OCI-LY7 (cell line): ENCODE results near the gene TMEM191C. TPM values are rescaled to one million over a fixed set of nuclear protein-coding genes. Genes with fewer than 3 reads are reported as not detected.

Experiments
- BruUV-seq: library from RNA; stranded (reverse); fragments of 400-500 nt; replicated peaks from 2 replicates; lab custom pipeline; 2021; lab: Mats Ljungman, UMichigan
- CTCF ChIA-PET: fragments of 300-600 bp; sonication (Branson Sonifier 250); formaldehyde crosslinking; loops from one replicate; lab custom pipeline; 2022; ENCODE audit warnings: antibody characterized with exemption; ENCODE audit not compliant: unreplicated experiment; lab: Charles Lee
- POLR2A ChIA-PET: fragments of 300-600 bp; sonication (Branson Sonifier 250); formaldehyde crosslinking; loops from one replicate; lab custom pipeline; 2022; ENCODE audit warnings: antibody characterized with exemption; lab: Charles Lee
- DNase-seq: peaks from one replicate; pipeline ENCODE4 v3.0.0-alpha.2; 2015; ENCODE audit warnings: low spot score
- H2AFZ ChIP-seq: fragments of 200-600 bp; sonication (generic), shearing (Covaris generic); 2 replicates; pipeline ENCODE4 v1.6.1; 2014; ENCODE audit warnings: mild to moderate bottlenecking, antibody characterized with exemption, low read length, moderate library complexity
- H3K27ac ChIP-seq: fragments of 200-600 bp; sonication (generic); 2 replicates; pipeline ENCODE4 v1.5.1; 2014; ENCODE audit warnings: mixed run types, low read depth, mild to moderate bottlenecking, moderate library complexity, low read length, inconsistent platforms; ENCODE audit not compliant: poor library complexity, severe bottlenecking
- H3K36me3 ChIP-seq: fragments of 200-600 bp; sonication (generic); 2 replicates; pipeline ENCODE4 v1.6.1; 2014; ENCODE audit warnings: mild to moderate bottlenecking, antibody characterized with exemption, low read length, moderate library complexity, mixed read lengths; ENCODE audit not compliant: insufficient read depth
- H3K4me1 ChIP-seq: fragments of 200-600 bp; sonication (generic); 2 replicates; pipeline ENCODE4 v1.5.1; 2014; ENCODE audit warnings: mild to moderate bottlenecking, low read length; ENCODE audit not compliant: insufficient read depth, poor library complexity, severe bottlenecking
- H3K4me2 ChIP-seq: fragments of 200-600 bp; sonication (generic); 2 replicates; pipeline ENCODE4 v1.6.1; 2014; ENCODE audit warnings: mild to moderate bottlenecking, low read length
- H3K4me3 ChIP-seq: fragments of 200-600 bp; sonication (generic); 2 replicates; pipeline ENCODE4 v1.5.1; 2014; ENCODE audit warnings: mild to moderate bottlenecking, low read depth, low read length; ENCODE audit not compliant: poor library complexity, severe bottlenecking
- H3K79me2 ChIP-seq: fragments of 200-600 bp; sonication (generic); 2 replicates; pipeline ENCODE4 v1.6.1; 2016; ENCODE audit warnings: low read depth, mild to moderate bottlenecking, low read length, moderate library complexity, mixed read lengths; ENCODE audit not compliant: insufficient read depth
- H3K9me2 ChIP-seq: fragments of 200-600 bp; sonication (generic); 2 replicates; pipeline ENCODE4 v1.6.1; 2016; ENCODE audit warnings: mild to moderate bottlenecking, low read length, mixed read lengths; ENCODE audit not compliant: insufficient read depth
- H3K9me3 ChIP-seq: fragments of 200-600 bp; sonication (generic); 2 replicates; pipeline ENCODE4 v1.6.1; 2014; ENCODE audit warnings: mild to moderate bottlenecking, mixed run types, low read length, mixed read lengths
- H4K20me1 ChIP-seq: fragments of 200-600 bp; sonication (generic); 2 replicates; pipeline ENCODE4 v1.6.1; 2014; ENCODE audit warnings: mild to moderate bottlenecking, antibody characterized with exemption, low read length, moderate library complexity, mixed read lengths; ENCODE audit not compliant: insufficient read depth
- CTCF ChIP-seq: fragments of 200-600 bp; sonication (generic); conservative IDR thresholded peaks from 2 replicates; pipeline ENCODE4 v1.5.1; 2014; ENCODE audit warnings: mild to moderate bottlenecking, antibody characterized with exemption, low read length, moderate library complexity, mixed read lengths
- EZH2phosphoT487 ChIP-seq: fragments of 200-600 bp; sonication (generic); IDR thresholded peaks from 2 replicates; pipeline ENCODE4 v1.6.1; 2018; ENCODE audit warnings: low read depth, borderline replicate concordance, mild to moderate bottlenecking, mixed run types, antibody characterized with exemption, low read length, moderate library complexity, mixed read lengths
- intact Hi-C: fragments of 100-400 bp; cut with micrococcal nuclease; formaldehyde crosslinking; loops from one replicate; pipeline ENCODE4 v1.10.0; 2022; ENCODE audit not compliant: unreplicated experiment
- total RNA-seq, 2 experiments: library from RNA; depleted of rRNA in 1 of 2; stranded (reverse); fragments of >200 nt in 1 of 2; shearing (Covaris generic) in 1 of 2; gene quantifications; 2 replicates each; pipeline ENCODE4 v1.2.3, GENCODE V29; 2014 to 2022

Gene TMEM191C
- total RNA-seq, 2 experiments from 2014 or later = 1.2 to 2.2 TPM

- Histone ChIP-seq H3K9me2 (no peaks in the 10 kb centered on the region), H3K4me3 (no peak overlapping the region), H4K20me1 (no peaks in the 10 kb centered on the region), H3K9me3 (no peaks in the 10 kb centered on the region), H3K4me1 (no peaks in the 10 kb centered on the region), H3K4me2 (no peak overlapping the region), H3K27ac (no peak overlapping the region), H2AFZ (no peak overlapping the region), H3K36me3 (peaks cover 13% of the 10 kb centered on the region), H3K79me2 (no peaks in the 10 kb centered on the region)
- intact Hi-C loops = no loop called here
- no TSS peak for BruUV-seq
- DNase-seq = no peak
- POLR2A ChIA-PET = no interaction called here
- CTCF ChIA-PET = no interaction called here
- TF ChIP-seq EZH2phosphoT487 = no peak
- TF ChIP-seq CTCF = no peak
Measured at GRCh38 chr22:21445437-21446127, 21.6 kb upstream of the TMEM191C start.

DNA sequence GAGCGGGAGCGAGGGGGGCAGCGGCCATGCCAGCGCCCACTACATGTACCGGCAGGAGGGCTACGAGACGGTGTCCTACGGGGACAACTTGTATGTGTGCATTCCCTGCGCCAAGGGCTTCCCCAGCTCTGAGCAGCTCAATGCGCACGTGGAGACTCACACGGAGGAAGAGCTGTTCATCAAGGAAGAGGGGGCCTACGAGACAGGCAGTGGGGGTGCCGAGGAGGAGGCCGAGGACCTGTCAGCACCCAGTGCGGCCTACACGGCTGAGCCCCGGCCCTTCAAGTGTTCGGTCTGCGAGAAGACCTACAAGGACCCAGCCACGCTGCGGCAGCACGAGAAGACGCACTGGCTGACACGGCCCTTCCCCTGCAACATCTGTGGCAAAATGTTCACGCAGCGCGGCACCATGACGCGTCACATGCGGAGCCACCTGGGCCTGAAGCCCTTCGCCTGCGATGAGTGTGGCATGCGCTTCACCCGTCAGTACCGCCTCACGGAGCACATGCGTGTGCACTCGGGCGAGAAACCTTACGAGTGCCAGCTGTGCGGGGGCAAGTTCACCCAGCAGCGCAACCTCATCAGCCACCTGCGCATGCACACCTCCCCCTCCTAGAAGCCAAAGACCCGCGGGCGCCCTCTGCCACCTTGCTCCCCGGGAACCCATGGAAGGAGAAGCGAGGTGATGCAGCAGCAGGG is 20.9 kb upstream of the TMEM191C start:
- TF ChIP-seq EZH2phosphoT487 (no peak), CTCF (no peak)
- intact Hi-C loops = no loop called here
- Histone ChIP-seq H3K4me3 (no peak overlapping the region), H3K27ac (no peak overlapping the region), H3K9me3 (no peaks in the 10 kb centered on the region), H2AFZ (no peak overlapping the region), H3K36me3 (peaks cover 13% of the 10 kb centered on the region), H3K9me2 (no peaks in the 10 kb centered on the region), H3K4me2 (no peak overlapping the region), H4K20me1 (no peaks in the 10 kb centered on the region), H3K4me1 (no peaks in the 10 kb centered on the region), H3K79me2 (no peaks in the 10 kb centered on the region)
- no peak for DNase-seq
- no TSS peak for BruUV-seq
- POLR2A ChIA-PET = no interaction called here
- CTCF ChIA-PET = no interaction called here
